ENCODE measurements around the gene CRYBG1.
"Not testable (repeated sequence)": the region's sequence is repeated elsewhere in the genome, so short reads cannot be mapped to it uniquely, and the experiment has no call there.

The CRYBG1 gene

GRCh38 chr6:106547601-106548453 is 187.3 kb downstream of the CRYBG1 start:
- Mint-ChIP-seq H3K9me3 (no peaks in the 10 kb centered on the region), H3K4me3 (no peak overlapping the region), H3K4me1 (peaks cover 19% of the 10 kb centered on the region), H3K27ac (peak overlapping the region; percentile 99), H3K27me3 (no peaks in the 10 kb centered on the region), H3K36me3 (peaks cover 41% of the 10 kb centered on the region)
- ATAC-seq (ENCODE audit: low read depth) (no peak), DNase-seq (ENCODE audit: low spot score in 2 of 2) (no peak)

- Mint-ChIP-seq H3K4me1 (peaks cover 19% of the 10 kb centered on the region), H3K36me3 (peaks cover 46% of the 10 kb centered on the region), H3K27ac (peak overlapping the region; percentile 99)
- not testable (repeated sequence) for ATAC-seq (ENCODE audit: low read depth); DNase-seq (ENCODE audit: low spot score in 2 of 2); H3K27me3 Mint-ChIP-seq; H3K9me3 Mint-ChIP-seq; H3K4me3 Mint-ChIP-seq
Observed at GRCh38 chr6:106548926-106549455, 188.5 kb downstream of the CRYBG1 start.

GRCh38 chr6:106549521-106549920 is 189.0 kb downstream of the CRYBG1 start:
- Mint-ChIP-seq H3K36me3 (peaks cover 41% of the 10 kb centered on the region), H3K4me3 (no peak overlapping the region), H3K4me1 (peaks cover 19% of the 10 kb centered on the region), H3K9me3 (no peaks in the 10 kb centered on the region), H3K27me3 (no peaks in the 10 kb centered on the region), H3K27ac (peak overlapping the region; percentile 99)
- no peak for ATAC-seq (ENCODE audit: low read depth)
- DNase-seq (ENCODE audit: low spot score in 2 of 2): no peak

- no peaks in the 10 kb centered on the region for H3K27me3 Mint-ChIP-seq
- no peaks in the 10 kb centered on the region for H3K9me3 Mint-ChIP-seq
- peak overlapping the region; percentile 65 for H3K27ac Mint-ChIP-seq
- peaks cover 19% of the 10 kb centered on the region for H3K4me1 Mint-ChIP-seq
- H3K36me3 Mint-ChIP-seq: peaks cover 36% of the 10 kb centered on the region
- DNase-seq (ENCODE audit: low spot score in 2 of 2) (no peak), ATAC-seq (ENCODE audit: low read depth) (no peak)
- H3K4me3 Mint-ChIP-seq: no peak overlapping the region
Observed at GRCh38 chr6:106551155-106551554, 190.6 kb downstream of the CRYBG1 start.

GRCh38 chr6:106553440-106553839 is 192.9 kb downstream of the CRYBG1 start:
- Mint-ChIP-seq H3K4me1 (peaks cover 9% of the 10 kb centered on the region), H3K9me3 (no peaks in the 10 kb centered on the region), H3K4me3 (no peak overlapping the region), H3K36me3 (peaks cover 33% of the 10 kb centered on the region), H3K27me3 (no peaks in the 10 kb centered on the region), H3K27ac (peak overlapping the region; percentile 60)
- ATAC-seq (ENCODE audit: low read depth): no peak
- DNase-seq (ENCODE audit: low spot score in 2 of 2): no peak

- Mint-ChIP-seq H3K4me3 (no peak overlapping the region), H3K27me3 (no peaks in the 10 kb centered on the region), H3K9me3 (no peaks in the 10 kb centered on the region), H3K4me1 (peaks cover 9% of the 10 kb centered on the region), H3K36me3 (peaks cover 23% of the 10 kb centered on the region), H3K27ac (no peak overlapping the region)
- ATAC-seq (ENCODE audit: low read depth) (no peak), DNase-seq (ENCODE audit: low spot score in 2 of 2) (no peak)
Observed at GRCh38 chr6:106555767-106556166, 195.2 kb downstream of the CRYBG1 start.

DNA sequence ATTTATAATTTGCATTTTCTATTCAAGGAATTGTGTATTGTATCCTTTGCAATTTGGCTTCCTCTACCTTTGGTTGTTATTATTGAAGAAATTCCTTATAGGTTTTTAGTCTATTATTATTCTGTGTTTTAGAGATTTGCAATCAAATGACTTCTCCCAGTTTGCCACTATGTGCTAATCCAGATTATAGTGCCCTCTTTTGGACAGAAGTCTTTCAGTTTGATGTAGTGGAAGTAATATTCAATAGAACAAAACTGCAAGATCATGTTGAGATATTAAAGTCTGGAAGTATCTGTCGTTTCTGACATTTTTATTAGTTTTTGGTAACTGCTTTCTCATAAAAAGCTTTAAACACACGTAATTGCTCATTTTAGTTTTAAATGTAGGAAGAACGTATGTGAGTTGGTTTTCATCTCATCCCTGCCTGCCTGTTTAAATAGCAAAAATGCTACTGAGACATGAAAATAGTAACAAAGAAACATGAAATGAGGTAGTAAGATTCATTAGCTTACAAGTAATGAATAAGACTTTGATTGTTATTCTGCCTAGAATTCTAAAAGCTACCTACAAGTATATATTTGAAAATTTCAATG is 195.9 kb downstream of the CRYBG1 start:
- peaks cover 18% of the 10 kb centered on the region for H3K36me3 Mint-ChIP-seq
- peaks cover 9% of the 10 kb centered on the region for H3K4me1 Mint-ChIP-seq
- no peaks in the 10 kb centered on the region for H3K27me3 Mint-ChIP-seq
- peak in 1 of 2 donors; percentile 39 for DNase-seq (ENCODE audit: low spot score in 2 of 2)
- H3K27ac Mint-ChIP-seq: peak overlapping the region; percentile 50
- H3K4me3 Mint-ChIP-seq: no peak overlapping the region
- H3K9me3 Mint-ChIP-seq: no peaks in the 10 kb centered on the region
- ATAC-seq (ENCODE audit: low read depth): peak; percentile 70

GRCh38 chr6:106557837-106558236 is 197.3 kb downstream of the CRYBG1 start:
- no peak for ATAC-seq (ENCODE audit: low read depth)
- no peaks in the 10 kb centered on the region for H3K9me3 Mint-ChIP-seq
- peaks cover 9% of the 10 kb centered on the region for H3K4me1 Mint-ChIP-seq
- DNase-seq (ENCODE audit: low spot score in 2 of 2): no peak
- H3K27ac Mint-ChIP-seq: no peak overlapping the region
- peaks cover 14% of the 10 kb centered on the region for H3K36me3 Mint-ChIP-seq
- H3K27me3 Mint-ChIP-seq: no peaks in the 10 kb centered on the region
- no peak overlapping the region for H3K4me3 Mint-ChIP-seq

- Mint-ChIP-seq H3K27ac (no peak overlapping the region), H3K4me3 (no peak overlapping the region), H3K9me3 (no peaks in the 10 kb centered on the region), H3K4me1 (peaks cover 9% of the 10 kb centered on the region), H3K27me3 (no peaks in the 10 kb centered on the region), H3K36me3 (peaks cover 14% of the 10 kb centered on the region)
- ATAC-seq (ENCODE audit: low read depth) (no peak), DNase-seq (ENCODE audit: low spot score in 2 of 2) (no peak)
Observed at GRCh38 chr6:106558364-106558763, 197.8 kb downstream of the CRYBG1 start.

DNA sequence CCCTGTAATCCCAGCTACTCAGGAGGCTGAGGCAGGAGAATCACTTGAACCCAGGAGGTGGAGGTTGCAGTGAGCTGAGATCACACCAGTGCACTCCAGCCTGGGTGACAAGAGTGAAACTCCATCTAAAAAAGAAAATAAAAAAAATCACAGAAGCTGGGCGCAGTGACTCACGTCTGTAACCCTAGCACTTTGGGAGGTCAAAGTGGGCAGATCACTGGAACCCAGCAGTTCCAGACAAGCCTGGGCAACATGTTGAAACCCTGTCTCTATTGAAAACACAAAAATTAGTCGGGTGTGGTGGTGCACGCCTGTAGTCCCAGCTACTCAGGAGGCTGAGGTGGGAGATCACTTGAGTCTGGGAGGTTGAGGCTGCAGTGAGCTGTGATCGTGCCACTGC is 199.1 kb downstream of the CRYBG1 start:
- not testable (repeated sequence) for H3K9me3 Mint-ChIP-seq; H3K4me1 Mint-ChIP-seq; H3K4me3 Mint-ChIP-seq; DNase-seq (ENCODE audit: low spot score in 2 of 2); H3K27ac Mint-ChIP-seq; ATAC-seq (ENCODE audit: low read depth); H3K27me3 Mint-ChIP-seq
- H3K36me3 Mint-ChIP-seq: peaks cover 13% of the 10 kb centered on the region

- Mint-ChIP-seq H3K4me3 (no peak overlapping the region), H3K27me3 (no peaks in the 10 kb centered on the region), H3K36me3 (peaks cover 14% of the 10 kb centered on the region), H3K4me1 (peaks cover 4% of the 10 kb centered on the region), H3K9me3 (no peaks in the 10 kb centered on the region), H3K27ac (peak overlapping the region; percentile 79)
- ATAC-seq (ENCODE audit: low read depth) (no peak), DNase-seq (ENCODE audit: low spot score in 2 of 2) (no peak)
Observed at GRCh38 chr6:106560996-106561685, 200.6 kb downstream of the CRYBG1 start.

DNA sequence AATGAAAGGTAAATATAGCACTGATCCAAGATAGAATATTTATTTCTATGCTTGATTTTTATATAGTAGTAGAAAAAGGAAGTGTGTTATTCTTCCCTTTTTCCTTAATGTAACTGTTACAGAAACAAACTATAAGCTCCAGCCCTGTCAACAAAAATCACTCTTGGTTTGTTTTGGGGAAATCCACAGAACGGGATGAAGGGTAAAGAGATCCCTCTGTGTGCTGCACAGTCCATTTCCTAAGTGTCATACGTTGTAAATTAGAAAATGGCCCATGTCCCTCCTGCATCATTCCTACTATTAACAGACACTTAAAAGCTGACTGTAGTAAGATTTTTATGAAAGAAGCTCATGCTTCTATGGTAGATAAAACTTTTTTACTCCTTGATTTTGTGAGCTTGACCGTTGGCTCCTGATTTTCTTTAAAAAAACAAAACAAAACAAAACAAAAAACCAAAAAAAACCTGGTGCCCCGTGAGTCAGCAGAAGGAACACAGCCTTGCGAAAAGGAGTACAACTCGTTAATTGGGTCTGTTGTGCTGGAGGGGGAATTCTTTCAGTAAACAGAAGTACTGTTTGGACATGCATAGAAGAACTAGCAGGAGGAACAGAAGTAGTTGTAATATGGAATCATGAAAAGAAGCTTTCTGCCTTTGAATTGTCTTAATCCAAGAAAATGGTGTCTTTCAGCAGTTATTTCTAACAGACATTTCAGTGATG is 201.3 kb downstream of the CRYBG1 start:
- Mint-ChIP-seq H3K27me3 (no peaks in the 10 kb centered on the region), H3K36me3 (peaks cover 14% of the 10 kb centered on the region), H3K4me1 (peaks cover 8% of the 10 kb centered on the region), H3K9me3 (no peaks in the 10 kb centered on the region), H3K4me3 (no peak overlapping the region), H3K27ac (no peak overlapping the region)
- ATAC-seq (ENCODE audit: low read depth): no peak
- no peak for DNase-seq (ENCODE audit: low spot score in 2 of 2)

- no peak for DNase-seq (ENCODE audit: low spot score in 2 of 2)
- no peak overlapping the region for H3K4me3 Mint-ChIP-seq
- H3K36me3 Mint-ChIP-seq: peaks cover 16% of the 10 kb centered on the region
- no peaks in the 10 kb centered on the region for H3K9me3 Mint-ChIP-seq
- peaks cover 8% of the 10 kb centered on the region for H3K4me1 Mint-ChIP-seq
- no peaks in the 10 kb centered on the region for H3K27me3 Mint-ChIP-seq
- ATAC-seq (ENCODE audit: low read depth): no peak
- H3K27ac Mint-ChIP-seq: peak overlapping the region; percentile 84
Observed at GRCh38 chr6:106563614-106564013, 203.1 kb downstream of the CRYBG1 start.
